ENCODE results near the gene SMIM35. TPM values are rescaled to one million over a fixed set of nuclear protein-coding genes. Genes with fewer than 3 reads are reported as not detected.

SMIM35 gene
- total and polyA plus RNA-seq, 9 donors, result 0.08 TPM; not detected in 8

DNA sequence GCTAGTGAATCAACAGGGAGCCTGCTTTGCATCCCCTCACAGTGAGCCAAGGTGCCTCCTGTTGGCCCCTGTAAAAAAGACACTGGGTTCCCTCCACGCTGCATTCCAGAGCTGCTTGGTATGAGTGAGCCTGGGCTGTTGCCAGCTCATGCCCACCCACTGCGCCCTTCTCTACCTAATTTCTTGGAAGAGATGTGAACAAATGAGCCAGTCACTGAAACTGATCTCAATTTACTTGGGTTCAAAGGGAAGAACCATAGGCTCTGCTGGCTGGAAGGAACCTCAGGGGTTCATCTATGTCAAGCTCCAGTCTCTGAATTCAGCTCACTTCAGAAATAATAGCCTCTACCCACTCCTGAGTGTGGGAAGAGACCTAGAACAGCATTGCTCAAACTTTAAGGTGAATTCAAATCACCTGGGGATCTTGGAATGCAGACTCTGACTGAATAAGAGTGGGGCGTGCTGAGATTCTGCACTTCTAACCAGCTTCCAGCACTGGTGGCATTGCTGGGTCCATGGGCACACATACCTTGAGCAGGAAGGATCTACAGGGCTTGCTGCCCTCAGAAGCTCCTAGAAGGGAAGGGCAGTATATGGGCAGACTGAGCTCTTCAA, 15.2 kb downstream of the SMIM35 start:
- Histone ChIP-seq H3K27ac (no peak overlapping the region), H3K36me3 (no peaks in the 10 kb centered on the region), H3K9me3 (no peaks in the 10 kb centered on the region), H3K4me1 (ENCODE audit: insufficient read depth) (no peaks in the 10 kb centered on the region), H3K4me3 (no peak overlapping the region), H3K27me3 (no peaks in the 10 kb centered on the region)
- 84 to 90% (median 87%) methylated on average over 3 of the region's 3 CpGs for WGBS, 3 donors
- TF ChIP-seq, protein P1, sequence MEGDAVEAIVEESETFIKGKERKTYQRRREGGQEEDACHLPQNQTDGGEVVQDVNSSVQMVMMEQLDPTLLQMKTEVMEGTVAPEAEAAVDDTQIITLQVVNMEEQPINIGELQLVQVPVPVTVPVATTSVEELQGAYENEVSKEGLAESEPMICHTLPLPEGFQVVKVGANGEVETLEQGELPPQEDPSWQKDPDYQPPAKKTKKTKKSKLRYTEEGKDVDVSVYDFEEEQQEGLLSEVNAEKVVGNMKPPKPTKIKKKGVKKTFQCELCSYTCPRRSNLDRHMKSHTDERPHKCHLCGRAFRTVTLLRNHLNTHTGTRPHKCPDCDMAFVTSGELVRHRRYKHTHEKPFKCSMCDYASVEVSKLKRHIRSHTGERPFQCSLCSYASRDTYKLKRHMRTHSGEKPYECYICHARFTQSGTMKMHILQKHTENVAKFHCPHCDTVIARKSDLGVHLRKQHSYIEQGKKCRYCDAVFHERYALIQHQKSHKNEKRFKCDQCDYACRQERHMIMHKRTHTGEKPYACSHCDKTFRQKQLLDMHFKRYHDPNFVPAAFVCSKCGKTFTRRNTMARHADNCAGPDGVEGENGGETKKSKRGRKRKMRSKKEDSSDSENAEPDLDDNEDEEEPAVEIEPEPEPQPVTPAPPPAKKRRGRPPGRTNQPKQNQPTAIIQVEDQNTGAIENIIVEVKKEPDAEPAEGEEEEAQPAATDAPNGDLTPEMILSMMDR (IDR thresholded peaks at IDR 0.05), result no peak
- TF ChIP-seq EP300 (IDR thresholded peaks at IDR 0.05) (no peak), POLR2A (IDR thresholded peaks at IDR 0.05) (no peak)
- intact Hi-C loops (cut with DNase I), result no loop called here
- DNase-seq, result no peak

GRCh38 chr11:118068945-118069612, 17.7 kb downstream of the SMIM35 start:
- no peaks in the 10 kb centered on the region for H3K4me1 ChIP-seq (ENCODE audit: insufficient read depth)
- H3K36me3 ChIP-seq, result no peaks in the 10 kb centered on the region
- no peak overlapping the region for H3K27ac ChIP-seq
- H3K4me3 ChIP-seq, result no peak overlapping the region
- H3K27me3 ChIP-seq, result no peaks in the 10 kb centered on the region
- 82 to 84% (median 84%) methylated on average over 10 of the region's 10 CpGs for WGBS, 3 donors
- H3K9me3 ChIP-seq, result no peaks in the 10 kb centered on the region
- TF ChIP-seq POLR2A (IDR thresholded peaks at IDR 0.05) (no peak), EP300 (IDR thresholded peaks at IDR 0.05) (no peak)
- TF ChIP-seq, protein P1 (IDR thresholded peaks at IDR 0.05), result no peak
- intact Hi-C loops (cut with DNase I), result no loop called here
- no peak for DNase-seq

GRCh38 chr11:118068206-118068944, 18.4 kb downstream of the SMIM35 start:
- Histone ChIP-seq H3K4me3 (no peak overlapping the region), H3K9me3 (no peaks in the 10 kb centered on the region), H3K27me3 (no peaks in the 10 kb centered on the region), H3K4me1 (ENCODE audit: insufficient read depth) (no peaks in the 10 kb centered on the region), H3K27ac (no peak overlapping the region), H3K36me3 (no peaks in the 10 kb centered on the region)
- DNase-seq, result no peak
- TF ChIP-seq EP300 (IDR thresholded peaks at IDR 0.05) (no peak), POLR2A (IDR thresholded peaks at IDR 0.05) (no peak)
- TF ChIP-seq, protein P1 (IDR thresholded peaks at IDR 0.05), result no peak
- intact Hi-C loops (cut with DNase I), result no loop called here
- WGBS, 3 donors, result 55 to 64% (median 61%) methylated on average over 24 of the region's 24 CpGs

- H3K36me3 ChIP-seq, result no peaks in the 10 kb centered on the region
- 88 to 92% (median 92%) methylated on average over 8 of the region's 8 CpGs for WGBS, 3 donors
- no peak for TF ChIP-seq EP300 (IDR thresholded peaks at IDR 0.05)
- TF ChIP-seq, protein P1 (IDR thresholded peaks at IDR 0.05), result no peak
- TF ChIP-seq POLR2A (IDR thresholded peaks at IDR 0.05), result no peak
- no peaks in the 10 kb centered on the region for H3K9me3 ChIP-seq
- H3K27ac ChIP-seq, result no peak overlapping the region
- H3K4me1 ChIP-seq (ENCODE audit: insufficient read depth), result no peaks in the 10 kb centered on the region
- no peaks in the 10 kb centered on the region for H3K27me3 ChIP-seq
- H3K4me3 ChIP-seq, result no peak overlapping the region
- DNase-seq, result no peak
- intact Hi-C loops (cut with DNase I), result no loop called here
These were observed 19.8 kb downstream of the SMIM35 start for GRCh38 chr11:118067006-118067405.
